Neural cell (in vitro differentiated cells): ENCODE data around the gene PVALB. TPM values are rescaled to one million over a fixed set of nuclear protein-coding genes. Genes with fewer than 3 reads are reported as not detected.

Source experiments
- H2AFZ ChIP-seq: fragments of 200-600, 300-800 bp; sonication (generic), shearing (Covaris generic); 2 replicates; pipeline ENCODE4 v1.6.0; 2014; ENCODE audit warnings: low read depth, mild to moderate bottlenecking, antibody characterized with exemption, low read length, moderate library complexity
- H3F3A ChIP-seq: fragments of 200-600 bp; shearing (Covaris generic); 2 replicates; pipeline ENCODE4 v1.6.1; 2016; ENCODE audit warnings: mild to moderate bottlenecking, moderate library complexity, mixed read lengths, antibody characterized with exemption, low read length; ENCODE audit not compliant: insufficient read depth, poor library complexity, severe bottlenecking
- H3K27ac ChIP-seq: fragments of 200-600, 300-800 bp; sonication (generic), shearing (Covaris generic); 2 replicates; pipeline ENCODE4 v1.5.1; 2014; ENCODE audit warnings: mild to moderate bottlenecking, low read length, moderate library complexity
- H3K27me3 ChIP-seq: fragments of 300-800, 200-600 bp; sonication (generic), shearing (Covaris generic); 2 replicates; pipeline ENCODE4 v1.6.0; 2014; ENCODE audit warnings: mild to moderate bottlenecking, low read depth, low read length, moderate library complexity; ENCODE audit not compliant: insufficient read depth
- H3K36me3 ChIP-seq: fragments of 300-800, 200-600 bp; sonication (generic), shearing (Covaris generic); 2 replicates; pipeline ENCODE4 v1.5.1; 2014; ENCODE audit warnings: mild to moderate bottlenecking, antibody characterized with exemption, low read length, moderate library complexity; ENCODE audit not compliant: insufficient read depth
- H3K4me2 ChIP-seq: fragments of 300-800, 200-600 bp; sonication (generic), shearing (Covaris generic); 2 replicates; pipeline ENCODE4 v1.6.0; 2014; ENCODE audit warnings: mild to moderate bottlenecking, low read length
- H3K4me3 ChIP-seq: fragments of 300-800, 200-600 bp; sonication (generic), shearing (Covaris generic); 2 replicates; pipeline ENCODE4 v1.5.1; 2014; ENCODE audit warnings: mild to moderate bottlenecking, low read length, moderate library complexity
- H3K79me2 ChIP-seq: fragments of 200-600 bp; shearing (Covaris generic); replicated peaks from 2 replicates; pipeline ENCODE4 v1.6.0; 2014; ENCODE audit warnings: mild to moderate bottlenecking, low read length, moderate library complexity; ENCODE audit not compliant: insufficient read depth
- H3K9ac ChIP-seq: fragments of 300-800, 200-600 bp; sonication (generic), shearing (Covaris generic); 2 replicates; pipeline ENCODE4 v1.6.1; 2016; ENCODE audit warnings: mild to moderate bottlenecking, low read length, mixed read lengths
- H3K9me2 ChIP-seq: fragments of 200-600 bp; shearing (Covaris generic); 2 replicates; pipeline ENCODE4 v1.6.1; 2016; ENCODE audit warnings: mild to moderate bottlenecking, low read length, mixed read lengths; ENCODE audit not compliant: insufficient read depth
- H3K9me3 ChIP-seq: fragments of 200-600, 300-800 bp; sonication (generic), shearing (Covaris generic); 2 replicates; pipeline ENCODE4 v1.6.1; 2016; ENCODE audit warnings: mild to moderate bottlenecking, mixed run types, low read length, moderate library complexity, mixed read lengths
- H4K20me1 ChIP-seq: fragments of 200-600 bp; shearing (Covaris generic); 2 replicates; pipeline ENCODE4 v1.6.1; 2016; ENCODE audit warnings: mild to moderate bottlenecking, mixed run types; ENCODE audit not compliant: insufficient read depth
- CTCF ChIP-seq: fragments of 450-650 bp; IDR thresholded peaks from 2 replicates; pipeline ENCODE4 v1.5.1; 2014; ENCODE audit warnings: antibody characterized with exemption, mild to moderate bottlenecking, moderate library complexity; ENCODE audit not compliant: poor library complexity, severe bottlenecking
- EP300 ChIP-seq: fragments of 450-650 bp; conservative IDR thresholded peaks from 2 replicates; pipeline ENCODE4 v1.6.1; 2014; ENCODE audit warnings: antibody characterized with exemption, mild to moderate bottlenecking, moderate library complexity; ENCODE audit not compliant: poor library complexity, severe bottlenecking
- EZH2 ChIP-seq: fragments of 200-600, 300-800 bp; shearing (Covaris generic), sonication (generic); IDR thresholded peaks from 2 replicates; pipeline ENCODE4 v1.6.1; 2014; ENCODE audit warnings: antibody characterized with exemption, low read length, borderline replicate concordance, mild to moderate bottlenecking; ENCODE audit not compliant: insufficient read depth, poor library complexity, severe bottlenecking
- MXI1 ChIP-seq: fragments of 450-650 bp; conservative IDR thresholded peaks from 2 replicates; pipeline ENCODE4 v1.6.1; 2014; ENCODE audit warnings: antibody characterized with exemption, mild to moderate bottlenecking; ENCODE audit not compliant: poor library complexity, severe bottlenecking
- POLR2AphosphoS5 ChIP-seq: IDR thresholded peaks from 2 replicates; pipeline ENCODE4 v1.6.1; 2012
- RAD21 ChIP-seq: fragments of 450-650 bp; conservative IDR thresholded peaks from 2 replicates; pipeline ENCODE4 v1.6.1; 2014; ENCODE audit warnings: antibody characterized with exemption, mild to moderate bottlenecking, moderate library complexity
- REST ChIP-seq: IDR thresholded peaks from 2 replicates; pipeline ENCODE4 v1.6.1; 2012; ENCODE audit warnings: borderline replicate concordance
- SMC3 ChIP-seq: fragments of 450-650 bp; conservative IDR thresholded peaks from 2 replicates; pipeline ENCODE4 v1.6.1; 2014; ENCODE audit warnings: antibody characterized with exemption, mild to moderate bottlenecking, moderate library complexity; ENCODE audit not compliant: poor library complexity
- TAF1 ChIP-seq: IDR thresholded peaks from 2 replicates; pipeline ENCODE4 v1.6.1; 2012; ENCODE audit warnings: low read depth
- polyA plus RNA-seq: library from polyadenylated mRNA; depleted of rRNA; stranded (reverse); fragments of >200 nt; gene quantifications from 2 replicates; pipeline ENCODE4 v1.2.3, GENCODE V29; 2014

The PVALB gene
- polyA plus RNA-seq, 1 donor from 2014 or later, result not detected

- no peak overlapping the region for H3K27ac ChIP-seq
- H3K9ac ChIP-seq, result no peak overlapping the region
- H3K27me3 ChIP-seq, result peaks cover 2% of the 10 kb centered on the region
- no peaks in the 10 kb centered on the region for H3F3A ChIP-seq
- no peaks in the 10 kb centered on the region for H3K79me2 ChIP-seq
- no peaks in the 10 kb centered on the region for H3K36me3 ChIP-seq
- no peak overlapping the region for H3K4me3 ChIP-seq
- H3K4me2 ChIP-seq, result no peak overlapping the region
- TF ChIP-seq MXI1, result no peak
- TF ChIP-seq CTCF, result no peak
- no peak for TF ChIP-seq SMC3
- TF ChIP-seq TAF1, result no peak
- TF ChIP-seq EZH2, result no peak
- no peak for TF ChIP-seq EP300
- no peak for TF ChIP-seq RAD21
- no peak for TF ChIP-seq POLR2AphosphoS5
- TF ChIP-seq REST, result no peak
- no peaks in the 10 kb centered on the region for H3K9me3 ChIP-seq
- no peak overlapping the region for H2AFZ ChIP-seq
- H3K9me2 ChIP-seq, result no peaks in the 10 kb centered on the region
- no peaks in the 10 kb centered on the region for H4K20me1 ChIP-seq
These were observed 8.0 kb downstream of the PVALB start for GRCh38 chr22:36808721-36809344.

- TF ChIP-seq POLR2AphosphoS5 (no peak), TAF1 (no peak), EP300 (no peak), MXI1 (no peak), SMC3 (no peak), REST (no peak), CTCF (no peak), RAD21 (no peak), EZH2 (no peak)
- H3K36me3 ChIP-seq, result no peaks in the 10 kb centered on the region
- H3K9me3 ChIP-seq, result no peaks in the 10 kb centered on the region
- H4K20me1 ChIP-seq, result no peaks in the 10 kb centered on the region
- no peak overlapping the region for H2AFZ ChIP-seq
- no peak overlapping the region for H3K4me3 ChIP-seq
- H3K9me2 ChIP-seq, result no peaks in the 10 kb centered on the region
- no peaks in the 10 kb centered on the region for H3F3A ChIP-seq
- H3K27ac ChIP-seq, result no peak overlapping the region
- peaks cover 2% of the 10 kb centered on the region for H3K27me3 ChIP-seq
- H3K9ac ChIP-seq, result no peak overlapping the region
- H3K79me2 ChIP-seq, result no peaks in the 10 kb centered on the region
- H3K4me2 ChIP-seq, result no peak overlapping the region
These were observed 9.2 kb downstream of the PVALB start for GRCh38 chr22:36807627-36808026.
